Activated T-cell treated with anti-CD3 and anti-CD28 coated beads, Interleukin-2, amount 50 U/mL, for 72 hours (primary cell): Measurements from ENCODE around the gene MYD88. TPM values are rescaled to one million over a fixed set of nuclear protein-coding genes. Genes with fewer than 3 reads are reported as not detected.

Experiments
- ATAC-seq, 2 donors: fragments of 150-1000 bp; cut with Tn5 transposase; replicated peaks in 1 of 2; 2 replicates each; pipeline ENCODE4 v1.10.0; 2021; ENCODE audit warnings: moderate library complexity in 2 of 2, mild to moderate bottlenecking in 1 of 2
- DNase-seq, 2 donors: peaks; one replicate each; pipeline ENCODE4 v3.0.0; 2021 to 2022; ENCODE audit warnings: mixed read lengths in 1 of 2
- H3K27ac Mint-ChIP-seq: one replicate; pipeline ENCODE4 v1.8.0; 2022; ENCODE audit warnings: mild to moderate bottlenecking, moderate library complexity, mixed read lengths
- H3K27me3 Mint-ChIP-seq: one replicate; pipeline ENCODE4 v1.8.0; 2022; ENCODE audit warnings: low read depth, mixed read lengths
- H3K36me3 Mint-ChIP-seq, 2 donors: one replicate each; pipeline ENCODE4 v1.8.0; 2022; ENCODE audit warnings: mixed read lengths in 2 of 2, mild to moderate bottlenecking in 1 of 2; ENCODE audit not compliant: insufficient read depth in 2 of 2
- H3K4me1 Mint-ChIP-seq: one replicate; pipeline ENCODE4 v1.8.0; 2022; ENCODE audit warnings: low read depth, mixed read lengths
- H3K4me3 Mint-ChIP-seq, 2 donors: one replicate each; pipeline ENCODE4 v1.8.0; 2022; ENCODE audit warnings: mild to moderate bottlenecking in 2 of 2, mixed read lengths in 2 of 2, moderate library complexity in 2 of 2
- H3K9me3 Mint-ChIP-seq, 2 donors: one replicate each; pipeline ENCODE4 v1.8.0; 2022; ENCODE audit warnings: mixed read lengths in 2 of 2
- total RNA-seq, 2 donors: library from RNA; stranded (reverse); gene quantifications; one replicate each; pipeline ENCODE4 v1.2.3, GENCODE V29; 2022

Gene MYD88
- total RNA-seq, 2 donors from 2014 or later = 27.3 to 38.2 TPM

DNA sequence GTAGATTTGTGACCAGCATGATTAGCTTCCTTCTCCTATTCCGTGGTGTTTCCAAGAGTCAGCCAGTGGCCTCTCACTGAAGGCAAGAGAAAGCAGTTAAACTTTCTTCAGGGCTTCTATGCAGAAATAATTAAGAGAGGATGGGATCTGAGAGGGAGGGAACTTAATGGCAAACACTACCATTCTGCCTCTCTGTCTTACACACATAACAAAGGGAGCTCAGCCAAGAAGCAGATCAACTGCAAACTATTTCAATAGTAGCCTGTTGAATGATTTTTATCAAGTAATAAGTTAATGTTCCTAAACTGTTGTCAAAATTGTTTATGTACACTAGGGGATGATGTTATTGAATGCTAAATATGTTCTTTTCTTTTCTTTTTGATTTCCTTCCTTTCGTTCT, 38.7 kb downstream of the MYD88 start:
- ATAC-seq (no peak), DNase-seq (no peak)
- H3K4me1 Mint-ChIP-seq = peaks cover 48% of the 10 kb centered on the region
- no peak overlapping the region for H3K27ac Mint-ChIP-seq
- no peaks in the 10 kb centered on the region for H3K27me3 Mint-ChIP-seq
- no peak overlapping the region for H3K4me3 Mint-ChIP-seq
- H3K9me3 Mint-ChIP-seq = no peaks in the 10 kb centered on the region
- H3K36me3 Mint-ChIP-seq = peaks cover 0 to 7% of the 10 kb centered on the region in 2 donors

DNA sequence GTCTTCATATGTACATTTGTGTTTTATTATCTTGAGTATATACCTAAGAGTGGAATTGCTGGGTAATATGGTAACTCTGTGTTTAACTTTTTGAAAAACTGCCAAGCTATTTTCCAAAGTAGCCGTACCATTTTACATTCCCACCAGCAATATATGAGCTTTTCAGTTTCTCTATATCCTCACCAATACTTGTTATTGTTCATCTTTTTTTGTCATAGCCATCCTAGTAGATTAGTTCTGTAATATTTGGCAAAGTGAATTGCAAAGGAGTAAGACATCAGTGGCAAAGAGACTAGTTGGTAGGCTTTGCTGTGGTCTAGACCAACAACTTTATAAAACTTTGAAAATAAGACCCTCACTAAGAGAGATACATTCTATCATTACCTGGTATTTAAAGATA, 48.3 kb downstream of the MYD88 start:
- Mint-ChIP-seq H3K27me3 (no peaks in the 10 kb centered on the region), H3K27ac (no peak overlapping the region), H3K4me3 (no peak overlapping the region), H3K4me1 (peaks cover 22% of the 10 kb centered on the region), H3K9me3 (peaks cover 1 to 2% of the 10 kb centered on the region in 2 donors), H3K36me3 (peaks cover 11 to 30% of the 10 kb centered on the region in 2 donors)
- no peak for ATAC-seq
- DNase-seq = no peak

- Mint-ChIP-seq H3K4me1 (peaks cover 15% of the 10 kb centered on the region), H3K36me3 (peaks cover 8 to 26% of the 10 kb centered on the region in 2 donors), H3K27me3 (no peaks in the 10 kb centered on the region), H3K27ac (no peak overlapping the region), H3K9me3 (peaks cover 1 to 2% of the 10 kb centered on the region in 2 donors), H3K4me3 (peak overlapping the region in 1 of 2 donors; percentile 38)
- peak; percentile 84 to 88 for ATAC-seq
- DNase-seq = no peak
Observed at GRCh38 chr3:38190481-38190881, 52.0 kb downstream of the MYD88 start.

Other genes with a start within 250 kb of the MYD88 start
- gene VILL, start 147.9 kb upstream of the MYD88 start, total RNA-seq = 10 to 100 TPM; 12.5 to 16.1 TPM
- 10 to 100 TPM; 15.4 to 16.8 TPM for gene PLCD1, start 109.0 kb upstream of the MYD88 start, total RNA-seq
- gene DLEC1, start 99.5 kb upstream of the MYD88 start, total RNA-seq = under 1 TPM; 0.43 to 0.81 TPM
- 10 to 100 TPM; 49.7 to 52.9 TPM for gene ACAA1, start 1.5 kb upstream of the MYD88 start, total RNA-seq
- 10 to 100 TPM; 46.3 to 51.8 TPM for gene OXSR1, start 26.9 kb downstream of the MYD88 start, total RNA-seq
- gene SLC22A13, start 127.2 kb downstream of the MYD88 start, total RNA-seq = 1 to 10 TPM; 1.0 to 1.2 TPM
- under 1 TPM; 0.14 to 0.21 TPM for gene SLC22A14, start 143.6 kb downstream of the MYD88 start, total RNA-seq
- gene XYLB, start 208.1 kb downstream of the MYD88 start, total RNA-seq = 1 to 10 TPM; 2.4 to 2.9 TPM